SK-N-SH treated with all-trans-retinoic acid at 6 μM for 48 hours (cell line): ENCODE measurements around the gene SULT1C4.

Source experiments
- ATAC-seq: fragments of 200-7000 bp; cut with Tn5 transposase; 3 replicates; pipeline ENCODE4 v1.9.1; 2020; ENCODE audit warnings: mild to moderate bottlenecking, moderate library complexity
- ARNTL ChIP-seq: fragments of 450-650 bp; formaldehyde crosslinking; IDR thresholded peaks from 2 replicates; pipeline ENCODE4 v1.5.0; 2020; ENCODE audit warnings: low read depth, mild to moderate bottlenecking, moderate library complexity, borderline replicate concordance
- BACH2 ChIP-seq: fragments of 250-450 bp; sonication (Bioruptor Pico); IDR thresholded peaks from 2 replicates; pipeline ENCODE4 v1.9.0; 2021; ENCODE audit warnings: mild to moderate bottlenecking, borderline replicate concordance
- CREB5 ChIP-seq: fragments of 250-450 bp; sonication (Bioruptor Pico); IDR thresholded peaks from 2 replicates; pipeline ENCODE4 v1.5.1; 2020; ENCODE audit warnings: low read depth, mild to moderate bottlenecking, moderate library complexity
- GLIS3 ChIP-seq: fragments of 250-450 bp; sonication (Bioruptor Pico); IDR thresholded peaks from 2 replicates; pipeline ENCODE4 v1.5.0; 2020; ENCODE audit warnings: mild to moderate bottlenecking, moderate library complexity
- ISL1 ChIP-seq: fragments of 250-450 bp; sonication (Bioruptor Pico); IDR thresholded peaks from 2 replicates; pipeline ENCODE4 v2.1.2; 2022; ENCODE audit warnings: mild to moderate bottlenecking, moderate library complexity
- PATZ1 ChIP-seq: fragments of 250-450 bp; sonication (Bioruptor Pico); IDR thresholded peaks from 2 replicates; pipeline ENCODE4 v1.8.0; 2020; ENCODE audit warnings: mild to moderate bottlenecking, moderate library complexity, borderline replicate concordance
- PPARA ChIP-seq: fragments of 250-450 bp; sonication (Bioruptor Pico); IDR thresholded peaks from 2 replicates; pipeline ENCODE4 v1.5.0; 2020; ENCODE audit warnings: mild to moderate bottlenecking, borderline replicate concordance
- RARB ChIP-seq: fragments of 250-450 bp; sonication (Bioruptor Pico); IDR thresholded peaks from 2 replicates; pipeline ENCODE4 v1.8.0; 2021; ENCODE audit warnings: mild to moderate bottlenecking, moderate library complexity
- SNAI2 ChIP-seq: fragments of 250-450 bp; sonication (Bioruptor Pico); IDR thresholded peaks from 2 replicates; pipeline ENCODE4 v1.5.0; 2020; ENCODE audit warnings: mild to moderate bottlenecking, moderate library complexity
- TCF4 ChIP-seq: fragments of 250-450 bp; sonication (Bioruptor Pico); IDR thresholded peaks from 2 replicates; pipeline ENCODE4 v1.8.0; 2021; ENCODE audit warnings: mild to moderate bottlenecking, moderate library complexity, borderline replicate concordance
- TOX ChIP-seq: fragments of 250-450 bp; sonication (Bioruptor Pico); IDR thresholded peaks from 2 replicates; pipeline ENCODE4 v1.8.0; 2021; ENCODE audit warnings: mild to moderate bottlenecking, moderate library complexity, borderline replicate concordance
- ZC3H10 ChIP-seq: fragments of 250-450 bp; sonication (Bioruptor Pico); IDR thresholded peaks from 2 replicates; pipeline ENCODE4 v1.5.1; 2021; ENCODE audit warnings: mild to moderate bottlenecking, moderate library complexity
- ZFP3 ChIP-seq: fragments of 250-450 bp; sonication (Bioruptor Pico); IDR thresholded peaks from 2 replicates; pipeline ENCODE4 v1.5.0; 2020; ENCODE audit warnings: mild to moderate bottlenecking, moderate library complexity
- ZFP30 ChIP-seq: fragments of 450-650 bp; formaldehyde crosslinking; IDR thresholded peaks from 2 replicates; pipeline ENCODE4 v1.5.0; 2022; ENCODE audit warnings: mild to moderate bottlenecking, moderate library complexity
- ZNF565 ChIP-seq: fragments of 450-650 bp; formaldehyde crosslinking; conservative IDR thresholded peaks from 2 replicates; pipeline ENCODE4 v1.5.0; 2020; ENCODE audit warnings: low read depth, mild to moderate bottlenecking, moderate library complexity
- ZNF8 ChIP-seq: fragments of 450-650 bp; formaldehyde crosslinking; IDR thresholded peaks from 2 replicates; pipeline ENCODE4 v1.5.0; 2020; ENCODE audit warnings: mild to moderate bottlenecking, moderate library complexity
- TF ChIP-seq, protein P1 (sequence below): fragments of 250-450 bp; sonication (Bioruptor Pico); IDR thresholded peaks from 2 replicates; pipeline ENCODE4 v1.5.1; 2021; ENCODE audit warnings: mild to moderate bottlenecking, moderate library complexity
- TF ChIP-seq, protein P2 (sequence below): fragments of 250-450 bp; sonication (Bioruptor Pico); IDR thresholded peaks from 2 replicates; pipeline ENCODE4 v1.8.0; 2021; ENCODE audit warnings: low read depth, mild to moderate bottlenecking, moderate library complexity, borderline replicate concordance

SULT1C4 gene

GRCh38 chr2:108401800-108402199 lies 24.0 kb downstream of the SULT1C4 start:
- no peak for ATAC-seq
- no peak for TF ChIP-seq PATZ1 (CRISPR knock-in tag)
- no peak for TF ChIP-seq ZC3H10 (CRISPR knock-in tag)

DNA sequence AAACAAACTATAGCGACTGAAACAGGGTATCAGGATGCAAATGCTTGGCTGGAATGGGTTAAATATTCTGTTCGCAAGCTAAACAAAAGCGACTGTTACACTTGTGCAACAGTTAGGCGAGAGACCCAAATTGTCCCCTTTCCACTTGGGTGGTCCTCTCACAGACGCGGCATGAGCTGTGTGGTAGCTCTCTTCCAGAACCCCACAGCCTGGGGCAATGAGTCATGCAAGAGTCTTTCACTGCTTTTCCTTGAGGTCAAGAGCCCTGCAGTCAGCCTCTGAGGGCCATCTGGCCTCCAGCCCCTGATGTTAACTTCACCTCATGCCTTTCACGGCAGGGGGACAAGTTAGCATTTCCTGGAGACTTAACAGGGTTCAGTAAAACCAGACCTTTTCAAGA lies 25.7 kb downstream of the SULT1C4 start:
- ATAC-seq, result no peak
- no peak for TF ChIP-seq TOX (CRISPR knock-in tag)
- no peak for TF ChIP-seq ZNF565 (CRISPR knock-in tag)
- TF ChIP-seq ISL1, result no peak
- no peak for TF ChIP-seq PATZ1 (CRISPR knock-in tag)
- no peak for TF ChIP-seq TCF4 (CRISPR knock-in tag)
- TF ChIP-seq ZFP3 (CRISPR knock-in tag), result no peak
- TF ChIP-seq, protein P1, sequence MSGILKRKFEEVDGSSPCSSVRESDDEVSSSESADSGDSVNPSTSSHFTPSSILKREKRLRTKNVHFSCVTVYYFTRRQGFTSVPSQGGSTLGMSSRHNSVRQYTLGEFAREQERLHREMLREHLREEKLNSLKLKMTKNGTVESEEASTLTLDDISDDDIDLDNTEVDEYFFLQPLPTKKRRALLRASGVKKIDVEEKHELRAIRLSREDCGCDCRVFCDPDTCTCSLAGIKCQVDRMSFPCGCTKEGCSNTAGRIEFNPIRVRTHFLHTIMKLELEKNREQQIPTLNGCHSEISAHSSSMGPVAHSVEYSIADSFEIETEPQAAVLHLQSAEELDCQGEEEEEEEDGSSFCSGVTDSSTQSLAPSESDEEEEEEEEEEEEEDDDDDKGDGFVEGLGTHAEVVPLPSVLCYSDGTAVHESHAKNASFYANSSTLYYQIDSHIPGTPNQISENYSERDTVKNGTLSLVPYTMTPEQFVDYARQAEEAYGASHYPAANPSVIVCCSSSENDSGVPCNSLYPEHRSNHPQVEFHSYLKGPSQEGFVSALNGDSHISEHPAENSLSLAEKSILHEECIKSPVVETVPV (CRISPR knock-in tag), result no peak
- TF ChIP-seq ZFP30 (CRISPR knock-in tag), result no peak
- no peak for TF ChIP-seq ARNTL (CRISPR knock-in tag)
- TF ChIP-seq ZC3H10 (CRISPR knock-in tag), result no peak
- no peak for TF ChIP-seq GLIS3 (CRISPR knock-in tag)
- TF ChIP-seq, protein P2, sequence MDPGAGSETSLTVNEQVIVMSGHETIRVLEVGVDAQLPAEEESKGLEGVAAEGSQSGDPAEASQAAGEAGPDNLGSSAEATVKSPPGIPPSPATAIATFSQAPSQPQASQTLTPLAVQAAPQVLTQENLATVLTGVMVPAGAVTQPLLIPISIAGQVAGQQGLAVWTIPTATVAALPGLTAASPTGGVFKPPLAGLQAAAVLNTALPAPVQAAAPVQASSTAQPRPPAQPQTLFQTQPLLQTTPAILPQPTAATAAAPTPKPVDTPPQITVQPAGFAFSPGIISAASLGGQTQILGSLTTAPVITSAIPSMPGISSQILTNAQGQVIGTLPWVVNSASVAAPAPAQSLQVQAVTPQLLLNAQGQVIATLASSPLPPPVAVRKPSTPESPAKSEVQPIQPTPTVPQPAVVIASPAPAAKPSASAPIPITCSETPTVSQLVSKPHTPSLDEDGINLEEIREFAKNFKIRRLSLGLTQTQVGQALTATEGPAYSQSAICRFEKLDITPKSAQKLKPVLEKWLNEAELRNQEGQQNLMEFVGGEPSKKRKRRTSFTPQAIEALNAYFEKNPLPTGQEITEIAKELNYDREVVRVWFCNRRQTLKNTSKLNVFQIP, result no peak
- TF ChIP-seq BACH2 (CRISPR knock-in tag), result no peak
- TF ChIP-seq CREB5 (CRISPR knock-in tag), result no peak
- no peak for TF ChIP-seq ZNF8 (CRISPR knock-in tag)
- TF ChIP-seq PPARA, result no peak
- TF ChIP-seq SNAI2 (CRISPR knock-in tag), result no peak

GRCh38 chr2:108404784-108405397 lies 27.1 kb downstream of the SULT1C4 start:
- TF ChIP-seq GLIS3 (CRISPR knock-in tag), result no peak
- TF ChIP-seq ZNF565 (CRISPR knock-in tag), result no peak
- no peak for TF ChIP-seq ZNF8 (CRISPR knock-in tag)
- no peak for TF ChIP-seq RARB (CRISPR knock-in tag)
- TF ChIP-seq PATZ1 (CRISPR knock-in tag), result no peak
- ATAC-seq, result no peak
